H1 (cell line): ENCODE data around the gene DDX47. TPM values are rescaled to one million over a fixed set of nuclear protein-coding genes. Genes with fewer than 3 reads are reported as not detected.

Experiments used
- CTCF ChIA-PET: fragments of 300-600 bp; sonication (Branson Sonifier 250); formaldehyde crosslinking; loops from one replicate; lab custom pipeline; 2021; ENCODE audit not compliant: partially characterized antibody; lab: Charles Lee
- POLR2A ChIA-PET: fragments of 300-600 bp; sonication (Branson Sonifier 250); formaldehyde crosslinking; loops from one replicate; lab custom pipeline; 2021; ENCODE audit warnings: inconsistent platforms; ENCODE audit not compliant: partially characterized antibody; lab: Charles Lee
- DNase-seq, 2 experiments: peaks; one replicate each; pipeline versions ENCODE4 v3.0.0 to v3.0.0-alpha.2; 2010 to 2022; ENCODE audit warnings: low spot score in 2 of 2, low read depth in 1 of 2, mixed read lengths in 1 of 2
- FAIRE-seq: peaks from 2 replicates; lab custom pipeline; 2011; peaks lifted over from hg19 to GRCh38; lab: Jason Lieb, UNC
- H2AFZ ChIP-seq: 2 replicates; pipeline ENCODE4 v1.8.1; 2012; ENCODE audit warnings: low read length, inconsistent platforms
- H2AK5ac ChIP-seq: 2 replicates; pipeline ENCODE4 v1.6.1; 2013; ENCODE audit warnings: low read depth, low read length
- H2BK120ac ChIP-seq: replicated peaks from 2 replicates; pipeline ENCODE3; 2013; ENCODE audit warnings: low read depth, low read length, inconsistent platforms
- H2BK12ac ChIP-seq: 2 replicates; pipeline ENCODE4 v1.6.1; 2013; ENCODE audit warnings: low read depth, low read length
- H2BK15ac ChIP-seq: 2 replicates; pipeline ENCODE4 v1.6.1; 2013; ENCODE audit warnings: low read length
- H2BK20ac ChIP-seq: 2 replicates; pipeline ENCODE4 v1.6.1; 2013; ENCODE audit warnings: low read length
- H2BK5ac ChIP-seq: 2 replicates; pipeline ENCODE4 v1.6.1; 2013; ENCODE audit warnings: low read depth, low read length
- H3K14ac ChIP-seq: 2 replicates; pipeline ENCODE4 v1.6.1; 2013; ENCODE audit warnings: inconsistent platforms; ENCODE audit not compliant: insufficient read length
- H3K18ac ChIP-seq: 2 replicates; pipeline ENCODE4 v1.6.1; 2013; ENCODE audit warnings: low read length; ENCODE audit errors: extremely low read depth
- H3K23ac ChIP-seq: 2 replicates; pipeline ENCODE4 v1.6.1; 2013; ENCODE audit warnings: inconsistent platforms; ENCODE audit not compliant: insufficient read length
- H3K23me2 ChIP-seq: 2 replicates; pipeline ENCODE4 v1.6.1; 2013; ENCODE audit warnings: low read depth, low read length
- H3K27ac ChIP-seq: 2 replicates; pipeline ENCODE4 v1.6.1; 2011; ENCODE audit warnings: low read depth, low read length, inconsistent platforms
- H3K27me3 ChIP-seq, 4 experiments: replicated peaks in 1 of 4; 1 replicate in 1 of 4; 2 replicates in 3 of 4; pipeline versions ENCODE4 v1.6.1 to v1.8.1; 2011 to 2013; ENCODE audit warnings: low read length in 3 of 4, mild to moderate bottlenecking in 3 of 4, inconsistent platforms in 2 of 4, mixed read lengths in 2 of 4, moderate library complexity in 1 of 4; ENCODE audit not compliant: control insufficient read depth in 3 of 4, insufficient read depth in 3 of 4; ENCODE audit errors: extremely low read depth in 1 of 4
- H3K36me3 ChIP-seq, 4 experiments: 2 replicates each; pipeline versions ENCODE4 v1.6.1 to v1.8.1; 2011 to 2013; ENCODE audit warnings: mild to moderate bottlenecking in 4 of 4, low read length in 3 of 4, moderate library complexity in 2 of 4, control low read depth in 1 of 4, inconsistent platforms in 1 of 4; ENCODE audit not compliant: insufficient read depth in 4 of 4, control insufficient read depth in 2 of 4
- H3K4ac ChIP-seq: replicated peaks from 2 replicates; pipeline ENCODE3; 2013; ENCODE audit warnings: low read length, low read depth, mixed read lengths, inconsistent platforms; ENCODE audit not compliant: insufficient read length
- H3K4me1 ChIP-seq, 4 experiments: replicated peaks in 1 of 4; 1 replicate in 1 of 4; 2 replicates in 3 of 4; pipeline versions ENCODE4 v1.6.1 to v1.8.1; 2011 to 2013; ENCODE audit warnings: low read length in 3 of 4, inconsistent platforms in 2 of 4, mixed read lengths in 1 of 4; ENCODE audit not compliant: insufficient read depth in 4 of 4, control insufficient read depth in 3 of 4
- H3K4me2 ChIP-seq, 2 experiments: 2 replicates each; pipeline versions ENCODE4 v1.6.1 to v1.8.1; 2011 to 2013; ENCODE audit warnings: low read depth in 2 of 2, low read length in 2 of 2, control low read depth in 1 of 2, inconsistent platforms in 1 of 2, mild to moderate bottlenecking in 1 of 2; ENCODE audit not compliant: insufficient read depth in 1 of 2
- H3K4me3 ChIP-seq, 4 experiments: fragments of 200-600, 300-600 bp in 1 of 4; sonication (generic), shearing (Covaris generic), sonication (Bioruptor Twin) in 1 of 4; 2 replicates each; pipeline versions ENCODE4 v1.5.1 to v1.8.1; 2011 to 2016; ENCODE audit warnings: low read length in 4 of 4, low read depth in 3 of 4, control low read depth in 2 of 4, inconsistent platforms in 2 of 4, mild to moderate bottlenecking in 2 of 4, mixed read lengths in 1 of 4, moderate library complexity in 1 of 4; ENCODE audit not compliant: insufficient read depth in 2 of 4; ENCODE audit errors: extremely low read depth in 1 of 4
- H3K56ac ChIP-seq: replicated peaks from 2 replicates; pipeline ENCODE3; 2013; ENCODE audit warnings: low read depth, mild to moderate bottlenecking, mixed read lengths, low read length, inconsistent platforms; ENCODE audit not compliant: insufficient read length
- H3K79me1 ChIP-seq: 2 replicates; pipeline ENCODE4 v1.6.1; 2013; ENCODE audit warnings: low read depth, low read length, control low read depth
- H3K79me2 ChIP-seq, 2 experiments: 2 replicates each; pipeline versions ENCODE4 v1.6.1 to v1.8.1; 2012 to 2013; ENCODE audit warnings: low read length in 2 of 2, mild to moderate bottlenecking in 2 of 2, inconsistent platforms in 1 of 2; ENCODE audit not compliant: insufficient read depth in 2 of 2, control insufficient read depth in 1 of 2
- H3K9ac ChIP-seq, 4 experiments: replicated peaks in 1 of 4; 1 replicate in 1 of 4; 2 replicates in 3 of 4; pipeline versions ENCODE4 v1.6.1 to v1.8.1; 2011 to 2013; ENCODE audit warnings: low read depth in 3 of 4, low read length in 3 of 4, control low read depth in 2 of 4, mild to moderate bottlenecking in 2 of 4, moderate library complexity in 2 of 4, inconsistent platforms in 1 of 4; ENCODE audit errors: extremely low read depth in 1 of 4
- H3K9me3 ChIP-seq, 2 experiments: 2 replicates each; pipeline versions ENCODE4 v1.6.1 to v1.8.1; 2012 to 2013; ENCODE audit warnings: mild to moderate bottlenecking in 2 of 2, moderate library complexity in 2 of 2, control low read depth in 1 of 2, inconsistent platforms in 1 of 2, low read depth in 1 of 2, low read length in 1 of 2, mixed read lengths in 1 of 2; ENCODE audit not compliant: insufficient read depth in 2 of 2
- H4K20me1 ChIP-seq, 2 experiments: replicated peaks in 1 of 2; 2 replicates each; pipeline versions ENCODE3 to v1.8.1; 2011 to 2013; ENCODE audit warnings: inconsistent platforms in 2 of 2, low read length in 2 of 2, mild to moderate bottlenecking in 1 of 2; ENCODE audit not compliant: insufficient read depth in 2 of 2, control insufficient read depth in 1 of 2
- H4K5ac ChIP-seq: 2 replicates; pipeline ENCODE4 v1.6.1; 2013; ENCODE audit warnings: low read length, low read depth, mixed read lengths, inconsistent platforms; ENCODE audit not compliant: insufficient read length
- H4K8ac ChIP-seq: 2 replicates; pipeline ENCODE4 v1.8.0; 2013; ENCODE audit warnings: mild to moderate bottlenecking, moderate library complexity, low read length, inconsistent platforms; ENCODE audit not compliant: insufficient read depth; ENCODE audit errors: extremely low read depth
- H4K91ac ChIP-seq: replicated peaks from 2 replicates; pipeline ENCODE3; 2013; ENCODE audit warnings: low read length, mixed read lengths, inconsistent platforms; ENCODE audit not compliant: insufficient read length
- BRCA1 ChIP-seq: IDR thresholded peaks from 2 replicates; pipeline ENCODE4 v1.6.1; 2012; ENCODE audit warnings: low read depth, low read length, improper control_type of control experiment
- CTCF ChIP-seq, 3 experiments: IDR thresholded peaks; 1 replicate in 2 of 3; 2 replicates in 1 of 3; pipeline versions ENCODE4 v1.5.1 to v1.6.1; 2011; ENCODE audit warnings: low read length in 3 of 3, mild to moderate bottlenecking in 3 of 3, inconsistent platforms in 2 of 3, low read depth in 1 of 3, moderate library complexity in 1 of 3; ENCODE audit not compliant: insufficient read depth in 1 of 3; ENCODE audit errors: control extremely low read depth in 1 of 3
- E2F6 ChIP-seq: IDR thresholded peaks from 2 replicates; pipeline ENCODE4 v1.6.1; 2012; ENCODE audit warnings: inconsistent platforms
- FOSL1 ChIP-seq: IDR thresholded peaks from 2 replicates; pipeline ENCODE4 v1.6.1; 2011; ENCODE audit warnings: mild to moderate bottlenecking, low read depth, low read length, moderate library complexity; ENCODE audit not compliant: insufficient read depth
- HDAC6 ChIP-seq: IDR thresholded peaks from one replicate; pipeline ENCODE4 v1.7.1; 2012; ENCODE audit warnings: low read depth, mild to moderate bottlenecking, inconsistent platforms, low read length, moderate library complexity
- JUND ChIP-seq: IDR thresholded peaks from 2 replicates; pipeline ENCODE4 v1.6.1; 2011; ENCODE audit warnings: mild to moderate bottlenecking, improper control_type of control experiment, low read length
- MAFK ChIP-seq: IDR thresholded peaks from 2 replicates; pipeline ENCODE4 v1.6.1; 2012; ENCODE audit warnings: low read depth, mild to moderate bottlenecking, improper control_type of control experiment, low read length
- RBBP5 ChIP-seq: IDR thresholded peaks from 2 replicates; pipeline ENCODE4 v1.7.1; 2012; ENCODE audit warnings: low read depth, mild to moderate bottlenecking, inconsistent platforms, low read length, moderate library complexity, borderline replicate concordance
- SP2 ChIP-seq: IDR thresholded peaks from 2 replicates; pipeline ENCODE4 v1.6.1; 2012; ENCODE audit warnings: mild to moderate bottlenecking, low read length, inconsistent platforms
- TCF12 ChIP-seq: IDR thresholded peaks from 2 replicates; pipeline ENCODE4 v1.6.1; 2011; ENCODE audit warnings: low read depth, mild to moderate bottlenecking, low read length
- WGBS, 2 experiments: shearing (Covaris generic) in 1 of 2; methylation state at CpG; one replicate each; pipeline versions ENCODE4 v1.1.6 to v1.1.7; 2013 to 2015; ENCODE audit warnings: low lambda C conversion rate in 2 of 2, mixed read lengths in 2 of 2, inconsistent platforms in 1 of 2, low coverage in 1 of 2, missing lambda C conversion rate in 1 of 2; ENCODE audit not compliant: insufficient replicate concordance in 2 of 2, insufficient coverage in 1 of 2, insufficient read length in 1 of 2; ENCODE audit errors: extremely low coverage in 1 of 2, missing lambda C conversion rate in 1 of 2; 5-methylcytosine and 5-hydroxymethylcytosine counted together
- polyA plus RNA-seq, 7 experiments: library from polyadenylated mRNA; depleted of rRNA in 3 of 7; stranded (reverse) in 5 of 7; unstranded in 2 of 7; fragments of >200 nt in 5 of 7; fragments of 200-250 nt in 2 of 7; gene quantifications; 1 replicate in 5 of 7; 2 replicates in 1 of 7; 4 replicates in 1 of 7; pipeline versions ENCODE4 v1.2.1 to v1.2.3, GENCODE V29; 2011 to 2013; ENCODE audit warnings: missing spikeins in 2 of 7, mixed read lengths in 2 of 7
- total RNA-seq: library from RNA; stranded (reverse); fragmentation: NEBNext Ultra II Directional; extraction: Animal tissue kit (Norgen Biotek cat#: 25700); gene quantifications from 2 replicates; pipeline ENCODE4 v1.2.1, GENCODE V29; 2021

The DDX47 gene
- total and polyA plus RNA-seq, 2 of the 8 experiments (the other 6 are each of a cell fraction or from before 2014, with no cell fraction given), result 54.4 to 74.2 TPM

GRCh38 chr12:12839003-12839395, 25.9 kb downstream of the DDX47 start:
- Histone ChIP-seq H3K23me2 (no peaks in the 10 kb centered on the region), H2BK20ac (no peak overlapping the region), H2BK12ac (no peak overlapping the region), H3K14ac (no peak overlapping the region), H3K36me3 (peaks cover 2 to 10% (median 4%) of the 10 kb centered on the region in 4 experiments; a peak in 4 of 8 replicates), H2AK5ac (no peak overlapping the region), H3K4me3 (no peak overlapping the region), H3K23ac (no peak overlapping the region), H4K20me1 (no peaks in the 10 kb centered on the region), H2BK5ac (no peak overlapping the region), H3K27ac (no peak overlapping the region), H3K4me2 (no peak overlapping the region), H3K56ac (no peak overlapping the region), H3K79me1 (no peaks in the 10 kb centered on the region), H2AFZ (no peak overlapping the region), H3K4ac (no peak overlapping the region), H3K79me2 (no peaks in the 10 kb centered on the region), H3K9me3 (no peaks in the 10 kb centered on the region), H4K91ac (no peak overlapping the region), H3K18ac (no peak overlapping the region), H2BK15ac (no peak overlapping the region), H4K8ac (no peak overlapping the region), H3K9ac (no peak overlapping the region), H3K4me1 (peaks cover 0 to 2% (median 0%) of the 10 kb centered on the region in 4 experiments; a peak in 2 of 7 replicates), H2BK120ac (no peak overlapping the region), H4K5ac (no peak overlapping the region), H3K27me3 (no peaks in the 10 kb centered on the region)
- no peak for FAIRE-seq
- ChIA-PET CTCF (interaction anchor here (1.8 to 3.8 kb wide), 3 partner anchors 12 to 138 kb away, joined by 5 to 30 read pairs (median 14); no protein-coding TSS in a partner anchor), POLR2A (interaction anchor here (2.9 kb wide), 1 partner anchor 26 kb away, joined by 8 read pairs; the partner anchor contains the start of gene DDX47)
- TF ChIP-seq SP2 (no peak), E2F6 (no peak), HDAC6 (no peak), CTCF (IDR thresholded peaks at IDR 0.05; ENCODE audit: control extremely low read depth in 1 of 3, insufficient read depth in 1 of 3, low read depth in 1 of 3, low read length in 3 of 3) (no peak), JUND (no peak), MAFK (no peak), FOSL1 (no peak), RBBP5 (no peak), BRCA1 (no peak), TCF12 (no peak)
- no peak for DNase-seq
- WGBS, 2 experiments, result 86% methylated on average over 1 of the region's 1 CpG; no CpG with 5 or more reads in 1 of the 2 experiments
